ENCODE measurements around the gene PDHX. TPM values are rescaled to one million over a fixed set of nuclear protein-coding genes. Genes with fewer than 3 reads are reported as not detected.

PDHX gene
- total RNA-seq, 1 experiment from 2014 or later: 43.4 TPM

GRCh38 chr11:35036639-35037038, 120.2 kb downstream of the PDHX start (continued):
- TF ChIP-seq TEAD1 (CRISPR knock-in tag; IDR thresholded peaks at IDR 0.05) (no peak), RELA (CRISPR knock-in tag; IDR thresholded peaks at IDR 0.05; ENCODE audit: borderline replicate concordance) (no peak), E2F1 (CRISPR knock-in tag; IDR thresholded peaks at IDR 0.05) (no peak), OVOL2 (CRISPR knock-in tag; IDR thresholded peaks at IDR 0.05; ENCODE audit: borderline replicate concordance) (no peak), TEAD4 (CRISPR knock-in tag; IDR thresholded peaks at IDR 0.05) (no peak), ZNF671 (CRISPR knock-in tag; IDR thresholded peaks at IDR 0.05) (no peak), AFF4 (CRISPR knock-in tag; IDR thresholded peaks at IDR 0.05; ENCODE audit: borderline replicate concordance) (no peak)

- no peak for ATAC-seq
- peaks cover 3% of the 10 kb centered on the region; the same call in 1 of the 2 replicates for H3K27me3 Mint-ChIP-seq (ENCODE audit: low read depth)
- CTCF ChIA-PET: no interaction called here
- no peak for TF ChIP-seq EMX1 (CRISPR knock-in tag; IDR thresholded peaks at IDR 0.05)
- TF ChIP-seq CTCF (IDR thresholded peaks at IDR 0.05): no peak
- TF ChIP-seq ARID4B (CRISPR knock-in tag; IDR thresholded peaks at IDR 0.05; ENCODE audit: borderline replicate concordance): no peak
- no peak for TF ChIP-seq ZSCAN18 (CRISPR knock-in tag; IDR thresholded peaks at IDR 0.05)
- TF ChIP-seq E2F1 (CRISPR knock-in tag; IDR thresholded peaks at IDR 0.05): no peak
- no peak for TF ChIP-seq NFYB (CRISPR knock-in tag; conservative IDR thresholded peaks at IDR 0.05; ENCODE audit: low read depth)
- TF ChIP-seq FOXP1 (CRISPR knock-in tag; IDR thresholded peaks at IDR 0.05; ENCODE audit: borderline replicate concordance): no peak
- no peak for TF ChIP-seq ZNF281 (CRISPR knock-in tag; IDR thresholded peaks at IDR 0.05)
- no peak for TF ChIP-seq ELF4 (CRISPR knock-in tag; IDR thresholded peaks at IDR 0.05; ENCODE audit: low read depth)
- no peak for TF ChIP-seq MLX (CRISPR knock-in tag; IDR thresholded peaks at IDR 0.05)
- no peak for TF ChIP-seq PRRX2 (CRISPR knock-in tag; IDR thresholded peaks at IDR 0.05)
These were observed 122.0 kb downstream of the PDHX start for GRCh38 chr11:35038211-35038928.

More at GRCh38 chr11:35038211-35038928, 122.0 kb downstream of the PDHX start:
- Mint-ChIP-seq H3K4me3 (no peak overlapping the region), H3K36me3 (no peaks in the 10 kb centered on the region), H3K27ac (no peak overlapping the region), H3K9me3 (no peaks in the 10 kb centered on the region; the same call in 1 of the 2 replicates), H3K4me1 (no peaks in the 10 kb centered on the region)
- POLR2A ChIA-PET: no interaction called here
- DNase-seq (ENCODE audit: low spot score): no peak
